ENCODE data around the gene FETUB.

Gene FETUB

GRCh38 chr3:186636536-186636935, 3.7 kb upstream of the FETUB start:
- no peak for DNase-seq (ENCODE audit: low spot score)

GRCh38 chr3:186637686-186638085, 2.5 kb upstream of the FETUB start:
- DNase-seq (ENCODE audit: low spot score) = no peak

- no peak for DNase-seq (ENCODE audit: low spot score)
Observed at GRCh38 chr3:186638259-186638658, 1.9 kb upstream of the FETUB start.

GRCh38 chr3:186640473-186640818, 247 bp downstream of the FETUB start:
- DNase-seq (ENCODE audit: low spot score) = peak; percentile 33

GRCh38 chr3:186640929-186641328, 730 bp downstream of the FETUB start:
- no peak for DNase-seq (ENCODE audit: low spot score)

GRCh38 chr3:186642014-186642413, 1.8 kb downstream of the FETUB start:
- no peak for DNase-seq (ENCODE audit: low spot score)

GRCh38 chr3:186643493-186643892, 3.3 kb downstream of the FETUB start:
- DNase-seq (ENCODE audit: low spot score) = no peak

GRCh38 chr3:186644683-186645082, 4.5 kb downstream of the FETUB start:
- no peak for DNase-seq (ENCODE audit: low spot score)

- DNase-seq (ENCODE audit: low spot score) = no peak
Observed at GRCh38 chr3:186646106-186646505, 5.9 kb downstream of the FETUB start.

GRCh38 chr3:186646841-186647240, 6.6 kb downstream of the FETUB start:
- no peak for DNase-seq (ENCODE audit: low spot score)

- no peak for DNase-seq (ENCODE audit: low spot score)
Observed at GRCh38 chr3:186648851-186649250, 8.7 kb downstream of the FETUB start.

GRCh38 chr3:186651678-186652215, 11.5 kb downstream of the FETUB start:
- no peak for DNase-seq (ENCODE audit: low spot score)

- DNase-seq (ENCODE audit: low spot score) = no peak
Observed at GRCh38 chr3:186653080-186653707, 13.0 kb downstream of the FETUB start.

- no peak for DNase-seq (ENCODE audit: low spot score)
Observed at GRCh38 chr3:186653984-186654383, 13.8 kb downstream of the FETUB start.

GRCh38 chr3:186663361-186664118, 23.3 kb downstream of the FETUB start:
- DNase-seq (ENCODE audit: low spot score) = no peak

- DNase-seq (ENCODE audit: low spot score) = no peak
Observed at GRCh38 chr3:186664119-186664495, 23.9 kb downstream of the FETUB start.

GRCh38 chr3:186664506-186664905, 24.3 kb downstream of the FETUB start:
- no peak for DNase-seq (ENCODE audit: low spot score)

- DNase-seq (ENCODE audit: low spot score) = no peak
Observed at GRCh38 chr3:186665625-186666188, 25.5 kb downstream of the FETUB start, which contains the start of gene HRG. TSS of gene HRG (plus strand) at chr3:186666014. CDS start at chr3:186666032, 18 bp downstream.

- DNase-seq (ENCODE audit: low spot score) = no peak
Observed at GRCh38 chr3:186668426-186668825, 28.2 kb downstream of the FETUB start.

- DNase-seq (ENCODE audit: low spot score) = no peak
Observed at GRCh38 chr3:186669378-186670084, 29.3 kb downstream of the FETUB start.

- no peak for DNase-seq (ENCODE audit: low spot score)
Observed at GRCh38 chr3:186670155-186670554, 30.0 kb downstream of the FETUB start.

- DNase-seq (ENCODE audit: low spot score) = no peak
Observed at GRCh38 chr3:186671051-186671450, 30.9 kb downstream of the FETUB start.

GRCh38 chr3:186678604-186679003, 38.4 kb downstream of the FETUB start:
- no peak for DNase-seq (ENCODE audit: low spot score)
